ENCODE measurements around the gene SPPL2A. TPM values are rescaled to one million over a fixed set of nuclear protein-coding genes. Genes with fewer than 3 reads are reported as not detected.
A peak's percentile ranks its signal among the peaks of the same experiment; 100 is the strongest.

Gene SPPL2A
- total and polyA plus RNA-seq, 9 of the 15 experiments (the other 6 are each of a cell fraction or from before 2014, with no cell fraction given) = 9.8 to 66.1 (median 38.0) TPM

DNA sequence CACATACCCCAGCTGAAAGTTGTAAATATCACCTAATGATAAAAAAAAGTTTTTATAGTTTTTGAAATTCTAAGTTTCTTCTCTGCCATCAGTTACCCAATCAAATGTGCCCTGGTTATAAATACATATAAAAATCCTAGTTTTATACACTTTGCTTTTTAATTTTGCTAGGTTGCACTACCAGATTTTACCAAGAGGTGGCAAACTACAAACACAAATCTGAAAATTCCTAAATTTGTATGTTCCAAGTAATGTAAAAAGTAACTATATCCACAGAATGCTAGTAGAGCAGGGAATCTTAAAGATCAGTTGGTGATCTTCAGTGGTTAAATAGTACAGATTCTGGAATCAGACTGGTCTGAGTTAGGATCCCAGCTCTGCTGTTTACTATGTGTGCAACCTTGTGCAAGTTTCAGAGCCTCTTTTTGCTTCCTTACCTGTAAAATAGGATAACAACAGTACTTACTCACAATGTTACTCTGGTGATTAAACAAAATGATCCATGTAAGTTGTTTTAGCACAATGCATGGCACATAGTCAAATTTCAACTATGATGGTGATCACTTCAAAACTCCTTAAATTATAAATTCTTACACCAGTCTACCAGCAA, 89.9 kb downstream of the SPPL2A start:
- H3K79me2 ChIP-seq (ENCODE audit: control insufficient read depth, insufficient read depth, low read length) = peaks cover 93% of the 10 kb centered on the region
- TSS peak; percentile 18 for BruUV-seq (replicated peaks)
- H3K9ac ChIP-seq (ENCODE audit: insufficient read depth in 1 of 2, low read depth in 2 of 2, low read length in 2 of 2) = no peak overlapping the region
- H3K9me1 ChIP-seq (ENCODE audit: control insufficient read depth, insufficient read depth, low read length) = no peaks in the 10 kb centered on the region
- H3K27ac ChIP-seq (ENCODE audit: extremely low read depth, low read depth, low read length) = no peak overlapping the region
- H2AFZ ChIP-seq (ENCODE audit: low read depth, low read length) = no peak overlapping the region
- ChIA-PET CTCF (ENCODE audit: low intra/inter-chr PET ratio) (interaction anchor here (0.6 to 3.3 kb wide), 8 partner anchors 9 to 232 kb away, joined by 3 to 31 read pairs (median 3); partner anchors contain the start of gene AP4E1), POLR2A (interaction anchor here (1.3 to 1.5 kb wide), 2 partner anchors 11 to 350 kb away, joined by 3 to 4 read pairs; partner anchors contain the start of gene TRPM7)
- peaks cover 7 to 12% of the 10 kb centered on the region in 2 experiments; a peak in 4 of 5 replicates for H3K4me1 ChIP-seq (replicated peaks in 1 of 2; ENCODE audit: control insufficient read depth in 2 of 2, insufficient read depth in 2 of 2, low read length in 2 of 2)
- H3K4me2 ChIP-seq (ENCODE audit: insufficient read depth, low read length) = no peak overlapping the region
- no peaks in the 10 kb centered on the region for H3K9me3 ChIP-seq (replicated peaks; ENCODE audit: control insufficient read depth, insufficient read depth, low read depth, low read length)
- H3K36me3 ChIP-seq (ENCODE audit: control insufficient read depth, insufficient read depth, low read length) = peaks cover 43% of the 10 kb centered on the region; the same call in 2 of the 3 replicates
- peak; percentile 73 for FAIRE-seq
- no peak for ATAC-seq
- intact Hi-C loops (cut with micrococcal nuclease) (loop anchor here (1.0 kb wide), 2 partner anchors 202 to 233 kb away; partner anchors contain the start of gene AP4E1), in situ Hi-C loops (cut with MboI) (no loop called here)
- peak in 1 of 4 experiments; percentile 27 for DNase-seq (ENCODE audit: extremely low read depth in 1 of 4, low spot score in 3 of 4)
- peaks cover 8% of the 10 kb centered on the region for H4K20me1 ChIP-seq (replicated peaks; ENCODE audit: control insufficient read depth, insufficient read depth, low read length)
- no peaks in the 10 kb centered on the region for H3K27me3 ChIP-seq (ENCODE audit: control insufficient read depth in 2 of 2, insufficient read depth in 2 of 2, low read length in 2 of 2)
- H3K4me3 ChIP-seq = no peak overlapping the region
- TF ChIP-seq PHF21A (IDR thresholded peaks at IDR 0.05; ENCODE audit: borderline replicate concordance, low read depth) = no peak
- TF ChIP-seq EP300 (IDR thresholded peaks at IDR 0.05; ENCODE audit: low read length) = no peak
- no peak for TF ChIP-seq ZNF121 (CRISPR knock-in tag; conservative IDR thresholded peaks at IDR 0.05)
- no peak for TF ChIP-seq PHTF2 (CRISPR knock-in tag; IDR thresholded peaks at IDR 0.05)
- TF ChIP-seq SREBF1 (IDR thresholded peaks at IDR 0.05; ENCODE audit: borderline replicate concordance, low read depth, low read length) = no peak
- no peak for TF ChIP-seq ZC3H11A (IDR thresholded peaks at IDR 0.05; ENCODE audit: low read depth, low read length)
- TF ChIP-seq ZNF133 (CRISPR knock-in tag; IDR thresholded peaks at IDR 0.05) = no peak
- TF ChIP-seq ZFX (CRISPR knock-in tag; IDR thresholded peaks at IDR 0.05) = no peak
- no peak for TF ChIP-seq PCBP2 (IDR thresholded peaks at IDR 0.05; ENCODE audit: low read depth, low read length, poor library complexity, severe bottlenecking)
- no peak for TF ChIP-seq NFE2L1 (tag; IDR thresholded peaks at IDR 0.05; ENCODE audit: borderline replicate concordance, low read depth)
- TF ChIP-seq, protein P1, sequence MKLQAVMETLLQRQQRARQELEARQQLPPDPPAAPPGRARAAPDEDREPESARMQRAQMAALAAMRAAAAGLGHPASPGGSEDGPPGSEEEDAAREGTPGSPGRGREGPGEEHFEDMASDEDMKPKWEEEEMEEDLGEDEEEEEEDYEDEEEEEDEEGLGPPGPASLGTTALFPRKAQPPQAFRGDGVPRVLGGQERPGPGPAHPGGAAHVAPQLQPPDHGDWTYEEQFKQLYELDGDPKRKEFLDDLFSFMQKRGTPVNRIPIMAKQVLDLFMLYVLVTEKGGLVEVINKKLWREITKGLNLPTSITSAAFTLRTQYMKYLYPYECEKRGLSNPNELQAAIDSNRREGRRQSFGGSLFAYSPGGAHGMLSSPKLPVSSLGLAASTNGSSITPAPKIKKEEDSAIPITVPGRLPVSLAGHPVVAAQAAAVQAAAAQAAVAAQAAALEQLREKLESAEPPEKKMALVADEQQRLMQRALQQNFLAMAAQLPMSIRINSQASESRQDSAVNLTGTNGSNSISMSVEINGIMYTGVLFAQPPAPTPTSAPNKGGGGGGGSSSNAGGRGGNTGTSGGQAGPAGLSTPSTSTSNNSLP (IDR thresholded peaks at IDR 0.05; ENCODE audit: borderline replicate concordance, low read depth, low read length) = 0 out of 2 replicates have a peak, but pooled peaks have one; percentile 57
- TF ChIP-seq RBM17 (IDR thresholded peaks at IDR 0.05; ENCODE audit: borderline replicate concordance, low read depth, low read length) = no peak
